ENCODE data around the gene TBL1X. TPM values are rescaled to one million over a fixed set of nuclear protein-coding genes. Genes with fewer than 3 reads are reported as not detected.

Gene TBL1X
- polyA plus RNA-seq, 3 donors, result 12.5 to 19.5 (median 13.8) TPM

DNA sequence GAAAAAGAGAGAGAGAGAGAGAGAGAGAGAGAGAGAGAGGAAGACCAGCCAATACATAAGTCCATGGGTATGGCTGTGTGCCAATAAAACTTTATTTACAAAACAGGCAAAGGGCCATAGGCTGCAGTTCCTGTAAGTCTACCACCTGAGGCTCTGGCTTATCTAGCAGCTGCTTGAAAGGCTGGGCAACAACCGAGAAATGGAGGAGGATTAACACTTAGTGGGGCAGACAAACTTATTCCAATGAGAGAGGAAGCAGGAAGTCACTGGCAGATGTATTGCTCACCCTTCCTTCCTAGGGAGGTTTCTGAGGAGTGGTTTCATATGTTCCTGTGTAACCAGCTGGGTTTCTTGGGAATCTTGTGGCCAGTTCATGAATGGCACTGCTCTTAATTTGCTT lies 305.5 kb downstream of the TBL1X start:
- Mint-ChIP-seq H3K36me3 (no peaks in the 10 kb centered on the region), H3K9me3 (peaks cover 0 to 8% (median 2%) of the 10 kb centered on the region in 7 donors), H3K4me3 (no peak overlapping the region), H3K4me1 (peaks cover under 1% of the 10 kb centered on the region), H3K27me3 (ENCODE audit: low read depth in 3 of 3) (peaks cover 47 to 82% (median 67%) of the 10 kb centered on the region in 3 donors), H3K27ac (no peak overlapping the region)
- Histone ChIP-seq H3K27me3 (ENCODE audit: control insufficient read depth in 2 of 2, insufficient read depth in 2 of 2, low read length in 2 of 2) (peaks cover 22 to 50% of the 10 kb centered on the region in 2 donors), H3K4me2 (replicated peaks; ENCODE audit: extremely low read depth, low read length, poor library complexity, severe bottlenecking) (no peak overlapping the region), H3K36me3 (replicated peaks in 1 of 2; ENCODE audit: control insufficient read depth in 1 of 2, insufficient read depth in 2 of 2, low read length in 2 of 2) (no peaks in the 10 kb centered on the region), H4K20me1 (ENCODE audit: insufficient read depth, low read length) (no peaks in the 10 kb centered on the region), H3K4me1 (ENCODE audit: control insufficient read depth in 1 of 2, insufficient read depth in 2 of 2, low read length in 2 of 2) (no peaks in the 10 kb centered on the region), H3K79me2 (ENCODE audit: insufficient read depth, low read length) (no peaks in the 10 kb centered on the region), H3K27ac (ENCODE audit: low read depth in 1 of 2, low read length in 2 of 2) (no peak overlapping the region), H3K4me3 (replicated peaks in 1 of 3; ENCODE audit: low read depth in 2 of 3, low read length in 3 of 3) (no peak overlapping the region), H3K9me3 (replicated peaks in 1 of 2; ENCODE audit: control insufficient read depth in 1 of 2, insufficient read depth in 1 of 2, low read length in 2 of 2) (peaks cover 0 to under 1% of the 10 kb centered on the region in 2 donors), H2AFZ (ENCODE audit: insufficient read depth, low read depth, low read length, poor library complexity, severe bottlenecking) (no peak overlapping the region), H3K9ac (ENCODE audit: insufficient read depth, low read length, poor library complexity, severe bottlenecking) (no peak overlapping the region)
- DNase-seq, result no peak
- intact Hi-C loops (cut with micrococcal nuclease), result no loop called here
- no peak for TF ChIP-seq CTCF (IDR thresholded peaks at IDR 0.05)
- WGBS (ENCODE audit: insufficient coverage), result no CpG with 5 or more reads among the region's 1 CpG

DNA sequence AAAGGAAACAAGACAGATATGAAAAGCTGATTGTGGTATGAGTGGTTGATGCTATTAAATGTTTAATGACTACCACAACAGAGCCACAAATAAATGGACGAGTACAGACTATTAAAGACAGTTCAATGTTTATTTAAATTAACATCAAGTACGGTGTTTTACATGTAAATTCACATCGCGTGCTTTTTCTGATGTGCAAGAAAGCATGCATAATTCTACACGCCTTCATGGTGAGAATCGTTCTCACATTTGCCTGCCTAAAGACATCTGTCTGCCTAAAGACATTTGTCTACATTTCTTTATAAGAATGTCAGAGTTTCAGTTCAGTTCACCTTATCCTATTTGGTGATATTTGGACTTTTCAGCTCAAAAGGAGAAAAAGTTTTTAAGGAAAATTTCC lies 308.1 kb downstream of the TBL1X start:
- peaks cover 7% of the 10 kb centered on the region for H3K4me1 Mint-ChIP-seq
- H3K4me2 ChIP-seq (replicated peaks; ENCODE audit: extremely low read depth, low read length, poor library complexity, severe bottlenecking), result no peak overlapping the region
- no peaks in the 10 kb centered on the region for H3K9me3 ChIP-seq (replicated peaks in 1 of 2; ENCODE audit: control insufficient read depth in 1 of 2, insufficient read depth in 1 of 2, low read length in 2 of 2)
- H3K27ac ChIP-seq (ENCODE audit: low read depth in 1 of 2, low read length in 2 of 2), result no peak overlapping the region
- intact Hi-C loops (cut with micrococcal nuclease), result no loop called here
- no peak overlapping the region for H3K4me3 Mint-ChIP-seq
- no peak for TF ChIP-seq CTCF (IDR thresholded peaks at IDR 0.05)
- H2AFZ ChIP-seq (ENCODE audit: insufficient read depth, low read depth, low read length, poor library complexity, severe bottlenecking), result no peak overlapping the region
- no peaks in the 10 kb centered on the region for H3K4me1 ChIP-seq (ENCODE audit: control insufficient read depth in 1 of 2, insufficient read depth in 2 of 2, low read length in 2 of 2)
- H3K79me2 ChIP-seq (ENCODE audit: insufficient read depth, low read length), result no peaks in the 10 kb centered on the region
- no peak overlapping the region for H3K27ac Mint-ChIP-seq
- no peak overlapping the region for H3K4me3 ChIP-seq (replicated peaks in 1 of 3; ENCODE audit: low read depth in 2 of 3, low read length in 3 of 3)
- H3K9me3 Mint-ChIP-seq, result peaks cover 0 to 11% (median 4%) of the 10 kb centered on the region in 7 donors
- H3K36me3 ChIP-seq (replicated peaks in 1 of 2; ENCODE audit: control insufficient read depth in 1 of 2, insufficient read depth in 2 of 2, low read length in 2 of 2), result no peaks in the 10 kb centered on the region
- no peaks in the 10 kb centered on the region for H4K20me1 ChIP-seq (ENCODE audit: insufficient read depth, low read length)
- no peak overlapping the region for H3K9ac ChIP-seq (ENCODE audit: insufficient read depth, low read length, poor library complexity, severe bottlenecking)
- DNase-seq, result no peak
- H3K27me3 Mint-ChIP-seq (ENCODE audit: low read depth in 3 of 3), result peaks cover 41 to 86% (median 67%) of the 10 kb centered on the region in 3 donors
- peaks cover 13 to 48% of the 10 kb centered on the region in 2 donors for H3K27me3 ChIP-seq (ENCODE audit: control insufficient read depth in 2 of 2, insufficient read depth in 2 of 2, low read length in 2 of 2)
- WGBS (ENCODE audit: insufficient coverage), result no CpG with 5 or more reads among the region's 6 CpGs
- H3K36me3 Mint-ChIP-seq, result no peaks in the 10 kb centered on the region
